Trophoblast cell (in vitro differentiated cells and primary cell): Measurements from ENCODE around the gene ZBTB12.

Experiments used
- DNase-seq, 2 donors: peaks; one replicate each; pipeline ENCODE4 v3.0.0-alpha.2; 2016
- H2AFZ ChIP-seq: 2 replicates; pipeline ENCODE4 v1.6.1; 2013; ENCODE audit warnings: low read length, moderate library complexity, mild to moderate bottlenecking; ENCODE audit not compliant: insufficient read depth, poor library complexity
- H2AK5ac ChIP-seq: 2 replicates; pipeline ENCODE4 v1.6.1; 2013; ENCODE audit warnings: mild to moderate bottlenecking, low read length
- H2BK120ac ChIP-seq: 2 replicates; pipeline ENCODE4 v1.6.1; 2013; ENCODE audit warnings: low read length, mild to moderate bottlenecking, moderate library complexity; ENCODE audit not compliant: insufficient read depth, poor library complexity
- H2BK12ac ChIP-seq: 2 replicates; pipeline ENCODE4 v1.6.1; 2013; ENCODE audit warnings: mild to moderate bottlenecking, low read length, moderate library complexity
- H2BK5ac ChIP-seq: 2 replicates; pipeline ENCODE4 v1.6.1; 2013; ENCODE audit warnings: low read length, low read depth, moderate library complexity, mild to moderate bottlenecking; ENCODE audit not compliant: poor library complexity
- H3K14ac ChIP-seq: 2 replicates; pipeline ENCODE4 v1.6.1; 2013; ENCODE audit warnings: mild to moderate bottlenecking, low read length
- H3K18ac ChIP-seq: 2 replicates; pipeline ENCODE4 v1.6.1; 2013; ENCODE audit warnings: mild to moderate bottlenecking, low read length
- H3K23ac ChIP-seq: 2 replicates; pipeline ENCODE4 v1.6.1; 2013; ENCODE audit warnings: low read length
- H3K27ac ChIP-seq: 2 replicates; pipeline ENCODE4 v1.5.1; 2013; ENCODE audit warnings: low read depth, mild to moderate bottlenecking, inconsistent platforms, low read length, moderate library complexity
- H3K27me3 ChIP-seq: 2 replicates; pipeline ENCODE4 v1.6.1; 2013; ENCODE audit warnings: inconsistent platforms, mild to moderate bottlenecking, low read length, moderate library complexity; ENCODE audit not compliant: insufficient read depth
- H3K36me3 ChIP-seq, 2 experiments: 1 replicate in 1 of 2; 2 replicates in 1 of 2; pipeline ENCODE4 v1.6.1; 2013; ENCODE audit warnings: low read length in 2 of 2, mild to moderate bottlenecking in 2 of 2, moderate library complexity in 1 of 2; ENCODE audit not compliant: insufficient read depth in 2 of 2, control insufficient read depth in 1 of 2
- H3K4ac ChIP-seq: 2 replicates; pipeline ENCODE4 v1.6.1; 2013; ENCODE audit warnings: low read depth, mild to moderate bottlenecking, low read length, moderate library complexity
- H3K4me1 ChIP-seq, 2 experiments: 1 replicate in 1 of 2; 2 replicates in 1 of 2; pipeline ENCODE4 v1.6.1; 2013; ENCODE audit warnings: low read length in 2 of 2, mild to moderate bottlenecking in 2 of 2, moderate library complexity in 1 of 2; ENCODE audit not compliant: insufficient read depth in 2 of 2, control insufficient read depth in 1 of 2
- H3K4me2 ChIP-seq: 2 replicates; pipeline ENCODE4 v1.6.1; 2013; ENCODE audit warnings: inconsistent platforms, mild to moderate bottlenecking, low read length, moderate library complexity
- H3K4me3 ChIP-seq: 2 replicates; pipeline ENCODE4 v1.5.1; 2013; ENCODE audit warnings: mild to moderate bottlenecking, low read depth, low read length, inconsistent platforms
- H3K79me1 ChIP-seq: one replicate; pipeline ENCODE4 v1.6.1; 2013; ENCODE audit warnings: low read length
- H3K79me2 ChIP-seq: 2 replicates; pipeline ENCODE4 v1.6.1; 2013; ENCODE audit warnings: low read length, mild to moderate bottlenecking; ENCODE audit not compliant: control insufficient read depth, insufficient read depth, poor library complexity
- H3K9ac ChIP-seq: 2 replicates; pipeline ENCODE4 v1.6.1; 2013; ENCODE audit warnings: mild to moderate bottlenecking, low read length
- H3K9me3 ChIP-seq: 2 replicates; pipeline ENCODE4 v1.6.1; 2013; ENCODE audit warnings: low read depth, mild to moderate bottlenecking, control low read depth, inconsistent platforms, low read length; ENCODE audit not compliant: insufficient read depth
- H4K12ac ChIP-seq: 2 replicates; pipeline ENCODE4 v1.6.1; 2013; ENCODE audit warnings: low read depth, mild to moderate bottlenecking, low read length, moderate library complexity
- H4K8ac ChIP-seq: 2 replicates; pipeline ENCODE4 v1.6.1; 2013; ENCODE audit warnings: low read depth, mild to moderate bottlenecking, low read length, moderate library complexity
- H4K91ac ChIP-seq: one replicate; pipeline ENCODE4 v1.6.1; 2013; ENCODE audit warnings: low read depth, mild to moderate bottlenecking, low read length, moderate library complexity
- WGBS: extraction: QIAGEN DNeasy Blood & Tissue Kit; methylation state at CpG from one replicate; pipeline ENCODE4 v1.1.7; 2013; ENCODE audit warnings: missing lambda C conversion rate; ENCODE audit not compliant: insufficient read length, insufficient coverage; ENCODE audit errors: extremely low coverage; 5-methylcytosine and 5-hydroxymethylcytosine counted together

Gene ZBTB12

DNA sequence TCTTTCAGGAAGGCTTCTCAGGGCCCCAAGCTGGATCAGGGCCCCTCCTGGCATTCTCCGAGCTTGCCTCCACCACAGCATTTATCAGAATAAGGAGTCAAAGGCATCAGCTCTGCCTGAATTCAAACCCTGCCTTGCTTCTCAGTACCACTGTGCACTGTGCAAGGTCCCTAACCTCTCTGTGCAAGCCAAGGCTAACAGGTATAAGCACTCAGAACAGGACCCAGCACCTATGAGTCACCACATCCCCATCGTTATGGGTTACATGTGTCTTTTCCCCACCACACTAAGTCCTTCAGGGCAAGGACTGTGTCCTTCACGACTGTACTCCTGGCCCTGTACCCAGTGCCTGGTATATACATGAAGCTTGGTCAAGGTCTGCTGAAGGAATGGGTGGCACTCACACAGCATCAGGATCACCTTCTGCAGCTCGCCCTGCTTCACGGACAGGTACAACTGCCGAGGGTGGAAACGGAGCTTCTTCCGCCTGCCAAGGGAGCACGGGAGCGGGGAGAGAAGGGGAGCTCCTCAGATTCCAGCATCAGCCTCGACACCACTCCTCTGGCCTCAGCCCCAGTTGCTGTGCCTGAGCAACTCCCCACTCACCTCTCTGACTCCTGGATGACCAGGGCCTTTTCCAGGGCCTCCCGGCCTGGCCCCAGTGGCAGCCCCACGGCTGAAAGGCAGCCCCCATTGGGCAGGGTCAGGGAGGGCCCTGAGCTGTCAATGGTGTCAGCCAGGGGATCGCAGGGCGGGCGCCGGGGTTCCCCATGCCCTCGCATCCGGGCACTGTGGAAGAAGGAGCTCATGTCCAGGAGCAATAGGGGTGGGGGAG, 14.5 kb downstream of the ZBTB12 start:
- Histone ChIP-seq H3K4ac (no peak overlapping the region), H3K36me3 (peaks cover 66 to 70% of the 10 kb centered on the region in 2 experiments), H4K8ac (no peak overlapping the region), H3K79me2 (no peaks in the 10 kb centered on the region), H2AFZ (no peak overlapping the region), H3K4me3 (no peak overlapping the region), H3K27me3 (no peaks in the 10 kb centered on the region), H2BK120ac (no peak overlapping the region), H3K4me1 (peaks cover 0 to 2% of the 10 kb centered on the region in 2 experiments), H2BK12ac (no peak overlapping the region), H3K23ac (no peak overlapping the region), H2BK5ac (no peak overlapping the region), H3K79me1 (no peaks in the 10 kb centered on the region), H3K9ac (no peak overlapping the region), H3K27ac (no peak overlapping the region), H3K4me2 (no peak overlapping the region), H4K91ac (no peak overlapping the region), H3K14ac (no peak overlapping the region), H3K18ac (no peak overlapping the region), H3K9me3 (peaks cover 3% of the 10 kb centered on the region), H4K12ac (no peak overlapping the region), H2AK5ac (no peak overlapping the region)
- no peak for DNase-seq
- WGBS, result no CpG with 5 or more reads among the region's 19 CpGs

GRCh38 chr6:31886541-31886991, 15.3 kb downstream of the ZBTB12 start:
- no CpG with 5 or more reads among the region's 18 CpGs for WGBS
- Histone ChIP-seq H3K79me2 (no peaks in the 10 kb centered on the region), H4K8ac (no peak overlapping the region), H3K36me3 (peaks cover 63 to 67% of the 10 kb centered on the region in 2 experiments), H2BK120ac (no peak overlapping the region), H3K4me2 (no peak overlapping the region), H3K27me3 (no peaks in the 10 kb centered on the region), H3K9me3 (peaks cover 3% of the 10 kb centered on the region), H3K4me1 (peaks cover 0 to 4% of the 10 kb centered on the region in 2 experiments), H3K9ac (no peak overlapping the region), H4K91ac (no peak overlapping the region), H3K79me1 (no peaks in the 10 kb centered on the region), H3K18ac (no peak overlapping the region), H3K4ac (no peak overlapping the region), H3K4me3 (peak overlapping the region; percentile 7), H3K14ac (no peak overlapping the region), H2BK12ac (no peak overlapping the region), H3K27ac (no peak overlapping the region), H2BK5ac (no peak overlapping the region), H2AK5ac (no peak overlapping the region), H4K12ac (no peak overlapping the region), H3K23ac (no peak overlapping the region), H2AFZ (no peak overlapping the region)
- no peak for DNase-seq

GRCh38 chr6:31884528-31885035, 17.3 kb downstream of the ZBTB12 start:
- no peak overlapping the region for H4K12ac ChIP-seq
- peaks cover 3% of the 10 kb centered on the region for H3K9me3 ChIP-seq
- WGBS, result no CpG with 5 or more reads among the region's 22 CpGs
- H4K8ac ChIP-seq, result no peak overlapping the region
- no peak overlapping the region for H3K23ac ChIP-seq
- no peak overlapping the region for H3K14ac ChIP-seq
- no peak overlapping the region for H2AFZ ChIP-seq
- H2BK120ac ChIP-seq, result no peak overlapping the region
- no peak overlapping the region for H2AK5ac ChIP-seq
- H3K4ac ChIP-seq, result no peak overlapping the region
- H3K4me2 ChIP-seq, result no peak overlapping the region
- H2BK5ac ChIP-seq, result no peak overlapping the region
- no peaks in the 10 kb centered on the region for H3K79me2 ChIP-seq
- H3K18ac ChIP-seq, result no peak overlapping the region
- no peaks in the 10 kb centered on the region for H3K27me3 ChIP-seq
- H3K9ac ChIP-seq, result no peak overlapping the region
- no peak overlapping the region for H4K91ac ChIP-seq
- H3K4me1 ChIP-seq, result peaks cover 0 to 4% of the 10 kb centered on the region in 2 experiments
- no peak overlapping the region for H3K27ac ChIP-seq
- no peak overlapping the region for H2BK12ac ChIP-seq
- no peak for DNase-seq
- peaks cover 80 to 84% of the 10 kb centered on the region in 2 experiments for H3K36me3 ChIP-seq
- no peak overlapping the region for H3K4me3 ChIP-seq
- H3K79me1 ChIP-seq, result no peaks in the 10 kb centered on the region

- no peak for DNase-seq
- H3K4me2 ChIP-seq, result no peak overlapping the region
- no peak overlapping the region for H4K12ac ChIP-seq
- no peak overlapping the region for H3K23ac ChIP-seq
- no peaks in the 10 kb centered on the region for H3K79me2 ChIP-seq
- H3K9ac ChIP-seq, result no peak overlapping the region
- no peak overlapping the region for H3K18ac ChIP-seq
- H4K91ac ChIP-seq, result no peak overlapping the region
- no CpG with 5 or more reads among the region's 12 CpGs for WGBS
- no peak overlapping the region for H3K4ac ChIP-seq
- no peak overlapping the region for H2AFZ ChIP-seq
- no peaks in the 10 kb centered on the region for H3K27me3 ChIP-seq
- H3K36me3 ChIP-seq, result peaks cover 74 to 79% of the 10 kb centered on the region in 2 experiments
- no peak overlapping the region for H4K8ac ChIP-seq
- no peaks in the 10 kb centered on the region for H3K79me1 ChIP-seq
- H3K27ac ChIP-seq, result no peak overlapping the region
- no peak overlapping the region for H2BK120ac ChIP-seq
- H3K9me3 ChIP-seq, result peaks cover 3% of the 10 kb centered on the region
- no peak overlapping the region for H3K4me3 ChIP-seq
- H2BK12ac ChIP-seq, result no peak overlapping the region
- H2AK5ac ChIP-seq, result no peak overlapping the region
- H3K14ac ChIP-seq, result no peak overlapping the region
- peaks cover 0 to 4% of the 10 kb centered on the region in 2 experiments for H3K4me1 ChIP-seq
- H2BK5ac ChIP-seq, result no peak overlapping the region
Observed at GRCh38 chr6:31883676-31884075, 18.2 kb downstream of the ZBTB12 start.
